HUES48 (cell line): ENCODE results near the gene PASD1.
"Not testable (repeated sequence)": the region's sequence is repeated elsewhere in the genome, so short reads cannot be mapped to it uniquely, and the experiment has no call there.

Source experiments
- H3K27ac ChIP-seq: one replicate; pipeline ENCODE4 v1.7.0; 2013; ENCODE audit warnings: low read depth, low read length, inconsistent platforms
- H3K27me3 ChIP-seq: 2 replicates; pipeline ENCODE4 v1.6.1; 2013; ENCODE audit warnings: mild to moderate bottlenecking, low read length; ENCODE audit not compliant: control insufficient read depth, insufficient read depth
- H3K36me3 ChIP-seq: 2 replicates; pipeline ENCODE4 v1.6.1; 2013; ENCODE audit warnings: low read length; ENCODE audit not compliant: control insufficient read depth, insufficient read depth
- H3K4me1 ChIP-seq: 2 replicates; pipeline ENCODE4 v1.6.1; 2013; ENCODE audit warnings: mild to moderate bottlenecking, low read length; ENCODE audit not compliant: control insufficient read depth, insufficient read depth
- H3K4me3 ChIP-seq: 2 replicates; pipeline ENCODE4 v1.5.1; 2013; ENCODE audit warnings: mild to moderate bottlenecking, low read depth, low read length
- H3K9ac ChIP-seq: 2 replicates; pipeline ENCODE4 v1.6.1; 2013; ENCODE audit warnings: mild to moderate bottlenecking, low read depth, low read length, moderate library complexity
- H3K9me3 ChIP-seq: 2 replicates; pipeline ENCODE4 v1.6.1; 2013; ENCODE audit warnings: low read length; ENCODE audit not compliant: control insufficient read depth, insufficient read depth

Gene PASD1

DNA sequence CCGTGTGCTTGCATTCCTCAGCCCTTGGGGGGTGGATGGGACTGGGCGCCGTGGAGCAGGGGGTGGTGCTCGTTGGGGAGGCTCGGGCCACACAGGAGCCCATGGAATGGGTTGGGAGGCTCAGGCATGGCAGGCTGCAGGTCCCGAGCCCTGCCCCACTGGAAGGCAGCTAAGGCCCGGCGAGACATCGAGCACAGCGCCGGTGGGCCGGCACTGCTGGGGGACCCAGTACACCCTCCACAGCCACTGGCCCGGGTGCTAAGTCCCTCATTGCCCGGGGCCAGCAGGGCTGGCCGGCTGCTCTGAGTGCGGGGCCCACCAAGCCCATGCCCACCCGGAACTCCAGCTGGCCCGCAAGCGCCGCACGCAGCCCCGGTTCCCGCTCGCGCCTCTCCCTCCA lies 12.3 kb upstream of the PASD1 start:
- not testable (repeated sequence) for H3K27me3 ChIP-seq, H3K27ac ChIP-seq

DNA sequence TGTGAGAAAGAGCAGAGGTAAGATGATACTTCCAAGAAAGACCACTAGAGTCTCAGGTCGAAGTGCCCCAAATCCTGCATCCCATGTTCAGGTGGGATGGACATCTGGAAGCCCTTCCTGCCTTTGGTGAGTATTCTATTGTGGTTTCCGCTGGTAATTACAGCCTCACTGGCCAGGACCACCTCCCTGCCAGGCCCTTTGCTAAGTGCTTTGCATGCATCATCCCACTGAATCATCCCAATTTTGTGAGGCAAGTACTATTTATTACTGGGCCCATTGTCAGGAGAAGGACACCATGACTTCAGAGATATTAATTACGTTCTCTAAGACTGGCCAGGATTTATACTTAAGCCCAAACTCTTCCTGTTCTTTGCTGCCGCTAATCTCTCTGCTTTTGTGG lies 10.7 kb upstream of the PASD1 start:
- Histone ChIP-seq H3K4me1 (no peaks in the 10 kb centered on the region), H3K27ac (no peak overlapping the region), H3K4me3 (no peak overlapping the region), H3K36me3 (no peaks in the 10 kb centered on the region), H3K9me3 (peaks cover 20% of the 10 kb centered on the region), H3K27me3 (no peaks in the 10 kb centered on the region), H3K9ac (no peak overlapping the region)

More for the DNA sequence above, 12.3 kb upstream of the PASD1 start:
- peaks cover 29% of the 10 kb centered on the region for H3K9me3 ChIP-seq
- H3K4me3 ChIP-seq, H3K4me1 ChIP-seq, H3K36me3 ChIP-seq, H3K9ac ChIP-seq: not testable (repeated sequence)

DNA sequence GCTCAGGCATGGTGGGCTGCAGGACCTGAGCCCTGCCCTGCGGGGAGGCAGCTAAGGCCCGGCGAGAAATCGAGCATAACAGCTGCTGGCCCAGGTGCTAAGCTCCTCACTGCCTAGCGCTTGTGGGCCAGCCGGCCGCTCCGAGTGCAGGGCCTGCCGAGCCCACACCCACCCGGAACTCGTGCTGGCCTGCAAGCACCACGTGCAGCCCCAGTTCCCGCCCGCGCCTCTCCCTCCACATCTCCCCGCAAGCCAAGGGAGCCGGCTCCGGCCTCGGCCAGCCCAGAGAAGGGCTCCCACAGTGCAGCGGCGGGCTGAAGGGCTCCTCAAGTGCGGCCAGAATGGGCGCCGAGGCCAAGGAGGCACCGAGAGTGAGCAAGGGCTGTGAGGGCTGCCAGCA lies 8.2 kb upstream of the PASD1 start:
- H3K27me3 ChIP-seq, H3K36me3 ChIP-seq, H3K27ac ChIP-seq, H3K9ac ChIP-seq, H3K4me1 ChIP-seq, H3K4me3 ChIP-seq: not testable (repeated sequence)
- H3K9me3 ChIP-seq = peaks cover 20% of the 10 kb centered on the region

- H3K27ac ChIP-seq, H3K27me3 ChIP-seq, H3K4me3 ChIP-seq, H3K4me1 ChIP-seq, H3K9ac ChIP-seq, H3K36me3 ChIP-seq: not testable (repeated sequence)
- peaks cover 20% of the 10 kb centered on the region for H3K9me3 ChIP-seq
Measured at GRCh38 chrX:151562485-151562884, 990 bp upstream of the PASD1 start.

DNA sequence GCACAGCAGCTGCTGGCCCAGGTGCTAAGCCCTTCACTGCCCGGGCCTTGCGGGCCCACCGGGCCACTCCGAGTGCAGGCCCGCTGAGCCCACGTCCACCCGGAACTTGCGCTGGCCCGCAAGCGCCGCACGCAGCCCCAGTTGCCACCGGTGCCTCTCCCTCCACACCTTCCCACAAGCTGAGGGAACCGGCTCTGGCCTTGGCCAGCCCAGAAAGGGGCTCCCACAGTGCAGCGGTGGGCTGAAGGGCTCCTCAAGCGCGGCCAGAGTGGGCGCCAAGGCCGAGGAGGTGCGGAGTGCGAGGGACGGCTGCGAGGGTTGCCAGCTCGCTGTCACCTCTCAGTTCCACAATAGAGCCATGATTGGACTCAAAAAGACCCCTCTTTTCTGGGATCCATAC lies 472 bp upstream of the PASD1 start:
- not testable (repeated sequence) for H3K4me3 ChIP-seq, H3K36me3 ChIP-seq, H3K9ac ChIP-seq, H3K27me3 ChIP-seq, H3K4me1 ChIP-seq, H3K27ac ChIP-seq
- peaks cover 20% of the 10 kb centered on the region for H3K9me3 ChIP-seq

GRCh38 chrX:151564035-151564434 lies 560 bp downstream of the PASD1 start:
- H3K36me3 ChIP-seq = no peaks in the 10 kb centered on the region
- no peak overlapping the region for H3K9ac ChIP-seq
- H3K4me3 ChIP-seq = no peak overlapping the region
- no peak overlapping the region for H3K27ac ChIP-seq
- H3K9me3 ChIP-seq = peaks cover 25% of the 10 kb centered on the region
- H3K4me1 ChIP-seq = no peaks in the 10 kb centered on the region
- H3K27me3 ChIP-seq = no peaks in the 10 kb centered on the region

- not testable (repeated sequence) for H3K9ac ChIP-seq, H3K27me3 ChIP-seq, H3K4me3 ChIP-seq, H3K36me3 ChIP-seq, H3K4me1 ChIP-seq, H3K27ac ChIP-seq
- H3K9me3 ChIP-seq = peaks cover 29% of the 10 kb centered on the region
Measured at GRCh38 chrX:151566872-151567271, 3.4 kb downstream of the PASD1 start.

DNA sequence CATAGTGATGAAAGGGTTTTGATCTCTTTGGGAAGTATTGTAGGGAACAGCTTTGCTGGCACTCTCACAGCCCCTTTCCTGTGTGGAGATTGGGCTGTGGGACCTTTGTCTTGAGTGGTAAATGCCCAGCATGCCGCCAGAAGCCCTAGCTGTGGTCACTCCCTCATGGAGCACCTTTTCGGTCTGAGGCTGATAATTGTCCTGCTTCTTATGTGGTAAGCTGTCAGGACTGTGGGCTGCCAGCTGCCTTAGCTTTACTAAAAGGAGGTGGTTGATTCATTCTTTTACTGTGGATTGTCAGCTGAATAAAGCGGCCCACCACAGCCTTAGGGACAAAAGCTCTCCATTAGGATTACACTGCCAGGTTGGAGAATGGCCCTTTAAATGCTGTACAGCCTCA lies 7.1 kb downstream of the PASD1 start:
- H3K27ac ChIP-seq = no peak overlapping the region
- H3K36me3 ChIP-seq = no peaks in the 10 kb centered on the region
- no peak overlapping the region for H3K9ac ChIP-seq
- H3K27me3 ChIP-seq = no peaks in the 10 kb centered on the region
- H3K4me1 ChIP-seq = no peaks in the 10 kb centered on the region
- H3K4me3 ChIP-seq = no peak overlapping the region
- peaks cover 39% of the 10 kb centered on the region for H3K9me3 ChIP-seq

- not testable (repeated sequence) for H3K27me3 ChIP-seq, H3K4me1 ChIP-seq, H3K4me3 ChIP-seq, H3K36me3 ChIP-seq, H3K9ac ChIP-seq, H3K27ac ChIP-seq
- H3K9me3 ChIP-seq = peaks cover 43% of the 10 kb centered on the region
Measured at GRCh38 chrX:151593384-151593783, 29.9 kb downstream of the PASD1 start.

- H3K27ac ChIP-seq = no peak overlapping the region
Measured at GRCh38 chrX:151596282-151596681, 32.8 kb downstream of the PASD1 start.

DNA sequence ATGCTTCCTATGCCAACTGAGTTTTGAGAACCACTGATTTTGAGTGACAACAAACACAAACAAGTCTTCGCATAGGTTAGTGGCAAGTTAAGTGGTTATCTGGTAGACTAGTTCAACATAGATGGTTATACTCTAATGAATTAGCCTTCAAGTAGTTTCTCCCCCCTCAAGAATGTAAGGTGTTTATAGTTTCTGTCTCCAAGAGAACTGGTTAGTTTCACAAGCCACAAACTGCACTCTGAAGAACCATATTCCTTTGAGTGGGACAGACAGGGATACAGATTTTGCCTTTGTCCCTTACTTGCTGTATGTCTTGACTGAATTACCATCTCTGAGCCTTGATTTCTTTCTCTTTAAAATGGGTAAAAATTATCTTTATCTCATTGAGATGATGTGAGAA lies 41.5 kb downstream of the PASD1 start:
- Histone ChIP-seq H3K9me3 (peaks cover 35% of the 10 kb centered on the region), H3K4me1 (no peaks in the 10 kb centered on the region), H3K27me3 (no peaks in the 10 kb centered on the region)

More at GRCh38 chrX:151596282-151596681, 32.8 kb downstream of the PASD1 start:
- Histone ChIP-seq H3K9me3 (peaks cover 30% of the 10 kb centered on the region), H3K4me3 (no peak overlapping the region), H3K4me1 (no peaks in the 10 kb centered on the region), H3K27me3 (no peaks in the 10 kb centered on the region), H3K36me3 (no peaks in the 10 kb centered on the region), H3K9ac (no peak overlapping the region)

GRCh38 chrX:151609222-151609621 lies 45.7 kb downstream of the PASD1 start:
- H3K36me3 ChIP-seq = no peaks in the 10 kb centered on the region

More for the DNA sequence above, 41.5 kb downstream of the PASD1 start:
- H3K27ac ChIP-seq = no peak overlapping the region
- no peaks in the 10 kb centered on the region for H3K36me3 ChIP-seq
- no peak overlapping the region for H3K4me3 ChIP-seq
- H3K9ac ChIP-seq = no peak overlapping the region

More at GRCh38 chrX:151609222-151609621, 45.7 kb downstream of the PASD1 start:
- Histone ChIP-seq H3K27ac (no peak overlapping the region), H3K4me3 (no peak overlapping the region), H3K9me3 (peaks cover 15% of the 10 kb centered on the region), H3K27me3 (no peaks in the 10 kb centered on the region), H3K4me1 (no peaks in the 10 kb centered on the region), H3K9ac (no peak overlapping the region)
